ENCODE measurements around the gene GRM4.

GRM4 gene

GRCh38 chr6:34128045-34128444, 17.8 kb downstream of the GRM4 start:
- Histone ChIP-seq H3K4me3 (no peak overlapping the region), H3K27ac (no peak overlapping the region)
- no peak for TF ChIP-seq CTCF (IDR thresholded peaks at IDR 0.05)
- no peak for DNase-seq (ENCODE audit: low spot score)

- H3K4me3 ChIP-seq = no peak overlapping the region
- no peak for TF ChIP-seq CTCF (IDR thresholded peaks at IDR 0.05)
- no peak for DNase-seq (ENCODE audit: low spot score)
- no peak overlapping the region for H3K27ac ChIP-seq
These were observed 19.5 kb downstream of the GRM4 start for GRCh38 chr6:34126419-34126818.

GRCh38 chr6:34125939-34126338, 19.9 kb downstream of the GRM4 start:
- no peak for TF ChIP-seq CTCF (IDR thresholded peaks at IDR 0.05)
- H3K4me3 ChIP-seq = no peak overlapping the region
- H3K27ac ChIP-seq = no peak overlapping the region
- no peak for DNase-seq (ENCODE audit: low spot score)

- DNase-seq (ENCODE audit: low spot score) = no peak
- Histone ChIP-seq H3K4me3 (no peak overlapping the region), H3K27ac (no peak overlapping the region)
- TF ChIP-seq CTCF (IDR thresholded peaks at IDR 0.05) = no peak
These were observed 24.8 kb downstream of the GRM4 start for GRCh38 chr6:34120953-34121675.

GRCh38 chr6:34115915-34116314, 30.0 kb downstream of the GRM4 start:
- DNase-seq (ENCODE audit: low spot score) = no peak
- no peak overlapping the region for H3K27ac ChIP-seq
- TF ChIP-seq CTCF (IDR thresholded peaks at IDR 0.05) = no peak

GRCh38 chr6:34115403-34115795, 30.5 kb downstream of the GRM4 start:
- Histone ChIP-seq H3K4me3 (no peak overlapping the region), H3K27ac (no peak overlapping the region)
- TF ChIP-seq CTCF (IDR thresholded peaks at IDR 0.05) = no peak
- no peak for DNase-seq (ENCODE audit: low spot score)

More at GRCh38 chr6:34115915-34116314, 30.0 kb downstream of the GRM4 start:
- no peak overlapping the region for H3K4me3 ChIP-seq

GRCh38 chr6:34114695-34115402, 31.0 kb downstream of the GRM4 start:
- no peak for TF ChIP-seq CTCF (IDR thresholded peaks at IDR 0.05)

More at GRCh38 chr6:34114695-34115402, 31.0 kb downstream of the GRM4 start:
- H3K4me3 ChIP-seq = no peak overlapping the region
- DNase-seq (ENCODE audit: low spot score) = no peak
- no peak overlapping the region for H3K27ac ChIP-seq

All from coronary artery (tissue), 2 donors.